Brain microvascular endothelial cell (primary cell): Measurements from ENCODE around the gene MMP1.

ENCODE experiments used
- DNase-seq: peaks from one replicate; pipeline ENCODE4 v3.0.0-alpha.2; 2020
- H3K27ac ChIP-seq: fragments of 250-450 bp; sonication (Bioruptor Pico); 2 replicates; pipeline ENCODE4 v1.5.1; 2020; ENCODE audit warnings: mild to moderate bottlenecking, moderate library complexity
- H3K27me3 ChIP-seq: fragments of 250-450 bp; sonication (Bioruptor Pico); replicated peaks from 2 replicates; pipeline ENCODE4 v1.5.1; 2020; ENCODE audit warnings: mild to moderate bottlenecking
- H3K36me3 ChIP-seq: fragments of 250-450 bp; sonication (Bioruptor Pico); replicated peaks from 2 replicates; pipeline ENCODE4 v1.5.1; 2020; ENCODE audit warnings: mild to moderate bottlenecking
- H3K4me3 ChIP-seq: 2 replicates; pipeline ENCODE4 v1.5.1; 2011; ENCODE audit warnings: low read depth, mild to moderate bottlenecking, control low read depth, low read length, moderate library complexity
- CTCF ChIP-seq: IDR thresholded peaks from 2 replicates; pipeline ENCODE4 v1.5.1; 2011; ENCODE audit warnings: low read depth, mild to moderate bottlenecking, moderate library complexity, low read length, control low read depth, inconsistent platforms; ENCODE audit errors: missing control alignments
- in situ Hi-C: cut with HindIII; loops from 2 replicates; pipeline ENCODE4 v1.10.0; 2017; ENCODE audit warnings: low sequenced_read_pairs, low pct_ligation_motif_present

Gene MMP1

GRCh38 chr11:102831128-102831488 is 33.1 kb upstream of the MMP1 start:
- in situ Hi-C loops: no loop called here
- TF ChIP-seq CTCF: no peak
- Histone ChIP-seq H3K27ac (no peak overlapping the region), H3K4me3 (no peak overlapping the region), H3K27me3 (no peaks in the 10 kb centered on the region), H3K36me3 (no peaks in the 10 kb centered on the region)
- DNase-seq: no peak

- Histone ChIP-seq H3K4me3 (no peak overlapping the region), H3K36me3 (no peaks in the 10 kb centered on the region), H3K27me3 (no peaks in the 10 kb centered on the region), H3K27ac (no peak overlapping the region)
- in situ Hi-C loops: no loop called here
- DNase-seq: no peak
- TF ChIP-seq CTCF: no peak
These were observed 32.2 kb upstream of the MMP1 start for GRCh38 chr11:102830001-102830727.

- no peaks in the 10 kb centered on the region for H3K27me3 ChIP-seq
- no peak overlapping the region for H3K27ac ChIP-seq
- DNase-seq: no peak
- H3K36me3 ChIP-seq: no peaks in the 10 kb centered on the region
- TF ChIP-seq CTCF: no peak
- in situ Hi-C loops: no loop called here
- no peak overlapping the region for H3K4me3 ChIP-seq
These were observed 31.5 kb upstream of the MMP1 start for GRCh38 chr11:102829316-102830000.

- no peak overlapping the region for H3K4me3 ChIP-seq
- no peak for TF ChIP-seq CTCF
- no peaks in the 10 kb centered on the region for H3K27me3 ChIP-seq
- in situ Hi-C loops: no loop called here
- H3K27ac ChIP-seq: no peak overlapping the region
- no peaks in the 10 kb centered on the region for H3K36me3 ChIP-seq
- DNase-seq: no peak
These were observed 26.6 kb upstream of the MMP1 start for GRCh38 chr11:102824556-102824955.

GRCh38 chr11:102819491-102819890 is 21.5 kb upstream of the MMP1 start:
- in situ Hi-C loops: no loop called here
- no peak for DNase-seq
- no peaks in the 10 kb centered on the region for H3K36me3 ChIP-seq
- H3K27ac ChIP-seq: no peak overlapping the region
- H3K27me3 ChIP-seq: no peaks in the 10 kb centered on the region
- H3K4me3 ChIP-seq: no peak overlapping the region
- no peak for TF ChIP-seq CTCF

- no peak for DNase-seq
- no peak overlapping the region for H3K27ac ChIP-seq
- H3K36me3 ChIP-seq: no peaks in the 10 kb centered on the region
- TF ChIP-seq CTCF: no peak
- H3K4me3 ChIP-seq: no peak overlapping the region
- no peaks in the 10 kb centered on the region for H3K27me3 ChIP-seq
- in situ Hi-C loops: no loop called here
These were observed 15.5 kb upstream of the MMP1 start for GRCh38 chr11:102813484-102813883.
